Fibroblast of lung (primary cell): Measurements from ENCODE around the gene TMEM33. TPM values are rescaled to one million over a fixed set of nuclear protein-coding genes. Genes with fewer than 3 reads are reported as not detected.
A peak's percentile ranks its signal among the peaks of the same experiment; 100 is the strongest.

ENCODE experiments used
- DNase-seq, 2 donors: peaks; one replicate each; pipeline versions ENCODE4 v3.0.0 to v3.0.0-alpha.2; 2010; ENCODE audit warnings: low read depth in 2 of 2
- H2AFZ ChIP-seq: 2 replicates; pipeline ENCODE4 v1.5.1; 2012; ENCODE audit warnings: low read length, control low read depth, inconsistent platforms
- H3K27ac ChIP-seq: 2 replicates; pipeline ENCODE4 v1.5.1; 2011; ENCODE audit warnings: low read length, control low read depth; ENCODE audit not compliant: insufficient read depth
- H3K27me3 ChIP-seq: 2 replicates; pipeline ENCODE4 v1.5.1; 2011; ENCODE audit warnings: mild to moderate bottlenecking, low read length; ENCODE audit not compliant: control insufficient read depth, insufficient read depth
- H3K36me3 ChIP-seq: 2 replicates; pipeline ENCODE4 v1.5.1; 2011; ENCODE audit warnings: low read length; ENCODE audit not compliant: control insufficient read depth, insufficient read depth
- H3K4me1 ChIP-seq: 2 replicates; pipeline ENCODE4 v1.5.1; 2011; ENCODE audit warnings: low read length; ENCODE audit not compliant: control insufficient read depth, insufficient read depth; ENCODE audit errors: extremely low read depth
- H3K4me2 ChIP-seq: 2 replicates; pipeline ENCODE4 v1.5.1; 2011; ENCODE audit warnings: low read length, control low read depth; ENCODE audit not compliant: insufficient read depth; ENCODE audit errors: extremely low read depth
- H3K4me3 ChIP-seq, 4 experiments: fragments of 200-600 bp in 1 of 4; sonication (generic) in 1 of 4; replicated peaks in 1 of 4; 2 replicates each; pipeline ENCODE4 v1.5.1; 2011 to 2016; ENCODE audit warnings: low read length in 4 of 4, low read depth in 3 of 4, mild to moderate bottlenecking in 3 of 4, control low read depth in 2 of 4, inconsistent platforms in 1 of 4, mixed read lengths in 1 of 4; ENCODE audit not compliant: insufficient read depth in 1 of 4; ENCODE audit errors: control extremely low read depth in 1 of 4
- H3K79me2 ChIP-seq: 2 replicates; pipeline ENCODE4 v1.5.1; 2012; ENCODE audit warnings: mild to moderate bottlenecking, low read length, inconsistent platforms; ENCODE audit not compliant: control insufficient read depth, insufficient read depth
- H3K9ac ChIP-seq: 2 replicates; pipeline ENCODE4 v1.5.1; 2011; ENCODE audit warnings: mild to moderate bottlenecking, low read length, control low read depth; ENCODE audit not compliant: insufficient read depth
- H3K9me3 ChIP-seq: 2 replicates; pipeline ENCODE4 v1.5.1; 2012; ENCODE audit warnings: low read depth, low read length; ENCODE audit not compliant: control insufficient read depth, insufficient read depth
- H4K20me1 ChIP-seq: 2 replicates; pipeline ENCODE4 v1.5.1; 2011; ENCODE audit warnings: low read length; ENCODE audit not compliant: control insufficient read depth, insufficient read depth; ENCODE audit errors: extremely low read depth
- EZH2 ChIP-seq: IDR thresholded peaks from 2 replicates; pipeline ENCODE4 v1.5.1; 2012; ENCODE audit warnings: low read length, control low read depth, mild to moderate bottlenecking; ENCODE audit errors: missing control alignments
- polyA plus RNA-seq, 2 donors: library from polyadenylated mRNA; depleted of rRNA in 1 of 2; stranded (reverse) in 1 of 2; unstranded in 1 of 2; fragments of >200 nt; gene quantifications; 2 replicates each; pipeline ENCODE4 v1.2.1, GENCODE V29; 2011 to 2012; ENCODE audit warnings: missing spikeins in 1 of 2
- total RNA-seq: library from RNA; depleted of rRNA; stranded (reverse); fragments of >200 nt; gene quantifications from 2 replicates; pipeline ENCODE4 v1.2.1, GENCODE V29; 2014
- TF ChIP-seq, protein P1 (sequence below), 2 donors: IDR thresholded peaks in 1 of 2; conservative IDR thresholded peaks in 1 of 2; 1 replicate in 1 of 2; 2 replicates in 1 of 2; pipeline ENCODE4 v1.5.1; 2011 to 2012; ENCODE audit warnings: low read length in 2 of 2, control low read depth in 1 of 2, inconsistent platforms in 1 of 2, low read depth in 1 of 2, mild to moderate bottlenecking in 1 of 2

Gene TMEM33
- total and polyA plus RNA-seq, 2 donors (not counting 1 experiment from before 2014, with no cell fraction given) = 39.0 to 39.3 TPM

DNA sequence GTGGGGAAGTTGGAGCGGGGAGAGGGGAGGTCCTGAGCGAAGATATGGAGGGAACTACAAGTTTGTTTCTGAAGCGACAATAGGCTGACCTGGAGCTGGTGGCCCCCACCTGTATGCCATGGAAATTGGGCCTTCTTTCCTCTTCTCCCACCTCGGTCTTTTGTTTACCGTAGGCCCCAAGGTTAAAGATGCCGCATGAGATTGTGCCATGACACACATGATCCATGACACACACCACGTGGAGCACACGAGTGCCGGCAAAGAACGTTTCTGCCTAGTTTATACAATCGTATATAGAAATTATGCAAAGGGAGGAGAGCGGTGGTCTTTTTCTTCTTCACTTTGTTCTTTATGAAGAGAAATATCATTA is 408 bp downstream of the TMEM33 start:
- H3K4me1 ChIP-seq = peaks cover 4% of the 10 kb centered on the region
- peak overlapping the region; percentile 95 for H3K4me2 ChIP-seq
- no peaks in the 10 kb centered on the region for H4K20me1 ChIP-seq
- H3K79me2 ChIP-seq = peaks cover 30% of the 10 kb centered on the region
- H2AFZ ChIP-seq = peak overlapping the region; percentile 96
- peak overlapping the region; percentile 86 for H3K9ac ChIP-seq
- H3K4me3 ChIP-seq = peak overlapping the region; percentile 72 to 97 (median 94)
- TF ChIP-seq, protein P1, sequence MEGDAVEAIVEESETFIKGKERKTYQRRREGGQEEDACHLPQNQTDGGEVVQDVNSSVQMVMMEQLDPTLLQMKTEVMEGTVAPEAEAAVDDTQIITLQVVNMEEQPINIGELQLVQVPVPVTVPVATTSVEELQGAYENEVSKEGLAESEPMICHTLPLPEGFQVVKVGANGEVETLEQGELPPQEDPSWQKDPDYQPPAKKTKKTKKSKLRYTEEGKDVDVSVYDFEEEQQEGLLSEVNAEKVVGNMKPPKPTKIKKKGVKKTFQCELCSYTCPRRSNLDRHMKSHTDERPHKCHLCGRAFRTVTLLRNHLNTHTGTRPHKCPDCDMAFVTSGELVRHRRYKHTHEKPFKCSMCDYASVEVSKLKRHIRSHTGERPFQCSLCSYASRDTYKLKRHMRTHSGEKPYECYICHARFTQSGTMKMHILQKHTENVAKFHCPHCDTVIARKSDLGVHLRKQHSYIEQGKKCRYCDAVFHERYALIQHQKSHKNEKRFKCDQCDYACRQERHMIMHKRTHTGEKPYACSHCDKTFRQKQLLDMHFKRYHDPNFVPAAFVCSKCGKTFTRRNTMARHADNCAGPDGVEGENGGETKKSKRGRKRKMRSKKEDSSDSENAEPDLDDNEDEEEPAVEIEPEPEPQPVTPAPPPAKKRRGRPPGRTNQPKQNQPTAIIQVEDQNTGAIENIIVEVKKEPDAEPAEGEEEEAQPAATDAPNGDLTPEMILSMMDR (conservative IDR thresholded peaks at IDR 0.05 in 1 of 2, IDR thresholded peaks at IDR 0.05 in 1 of 2; ENCODE audit: low read depth in 1 of 2, low read length in 2 of 2) = no peak
- no peak for TF ChIP-seq EZH2
- peak overlapping the region; percentile 81 for H3K27ac ChIP-seq
- peak in 1 of 2 donors; percentile 24 for DNase-seq
- H3K9me3 ChIP-seq = no peaks in the 10 kb centered on the region
- no peaks in the 10 kb centered on the region for H3K36me3 ChIP-seq
- no peaks in the 10 kb centered on the region for H3K27me3 ChIP-seq

DNA sequence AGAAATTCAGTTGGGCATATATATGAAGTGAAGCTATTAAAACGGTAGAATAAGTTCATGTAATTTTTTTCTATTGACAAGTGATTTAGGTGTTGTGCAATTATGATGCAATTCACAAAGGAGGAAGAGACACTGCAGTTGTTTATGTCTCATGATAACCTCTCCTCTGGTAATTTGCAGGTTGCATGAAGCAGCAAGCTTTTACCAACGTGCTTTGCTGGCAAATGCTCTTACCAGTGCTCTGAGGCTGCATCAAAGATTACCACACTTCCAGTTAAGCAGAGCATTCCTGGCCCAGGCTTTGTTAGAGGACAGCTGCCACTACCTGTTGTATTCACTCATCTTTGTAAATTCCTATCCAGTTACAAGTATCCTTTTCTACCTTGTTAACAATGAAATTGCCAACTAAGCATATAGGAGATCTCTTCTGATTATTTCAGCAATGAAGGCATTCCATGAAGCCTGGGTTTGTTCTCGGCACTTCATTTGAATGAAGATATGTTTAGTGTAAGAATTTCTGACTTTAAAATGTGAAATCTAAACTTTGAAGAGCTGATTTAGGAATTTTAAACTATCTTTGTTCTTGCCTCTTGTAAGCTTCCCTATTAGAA is 3.9 kb downstream of the TMEM33 start:
- peaks cover 30% of the 10 kb centered on the region for H3K79me2 ChIP-seq
- H3K27ac ChIP-seq = no peak overlapping the region
- H3K4me2 ChIP-seq = no peak overlapping the region
- peak in 1 of 2 donors; percentile 39 for DNase-seq
- H3K27me3 ChIP-seq = no peaks in the 10 kb centered on the region
- TF ChIP-seq EZH2 = no peak
- TF ChIP-seq, protein P1 (conservative IDR thresholded peaks at IDR 0.05 in 1 of 2, IDR thresholded peaks at IDR 0.05 in 1 of 2; ENCODE audit: low read depth in 1 of 2, low read length in 2 of 2) = no peak
- H4K20me1 ChIP-seq = no peaks in the 10 kb centered on the region
- H3K9ac ChIP-seq = no peak overlapping the region
- H3K4me3 ChIP-seq = no peak overlapping the region
- no peaks in the 10 kb centered on the region for H3K36me3 ChIP-seq
- H3K4me1 ChIP-seq = peaks cover 4% of the 10 kb centered on the region
- H3K9me3 ChIP-seq = no peaks in the 10 kb centered on the region
- no peak overlapping the region for H2AFZ ChIP-seq

DNA sequence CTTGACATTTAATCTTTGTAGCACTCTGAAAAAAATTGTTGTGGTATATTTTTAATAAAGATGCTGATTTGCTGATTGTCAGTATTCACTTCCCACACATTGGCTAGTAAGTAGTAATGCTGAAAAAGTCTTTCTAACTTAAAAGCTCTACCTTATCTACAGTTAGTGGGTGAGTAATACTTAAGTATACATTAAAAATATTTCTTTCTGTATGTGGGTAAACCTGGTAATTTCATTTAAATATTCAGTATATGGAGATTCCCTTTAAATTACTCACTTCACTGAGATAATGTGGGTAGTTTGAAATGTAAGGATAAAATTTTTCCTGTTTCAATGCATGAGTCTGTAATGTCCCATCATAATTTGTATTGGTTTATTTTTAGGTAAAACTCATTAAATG is 5.6 kb downstream of the TMEM33 start:
- Histone ChIP-seq H3K4me3 (no peak overlapping the region), H3K4me1 (peaks cover 4% of the 10 kb centered on the region), H3K27me3 (no peaks in the 10 kb centered on the region), H3K27ac (no peak overlapping the region), H3K36me3 (no peaks in the 10 kb centered on the region), H3K9me3 (no peaks in the 10 kb centered on the region), H4K20me1 (no peaks in the 10 kb centered on the region), H3K9ac (no peak overlapping the region), H2AFZ (no peak overlapping the region), H3K4me2 (no peak overlapping the region), H3K79me2 (peaks cover 22% of the 10 kb centered on the region)
- DNase-seq = no peak
- TF ChIP-seq EZH2 = no peak
- TF ChIP-seq, protein P1 (conservative IDR thresholded peaks at IDR 0.05 in 1 of 2, IDR thresholded peaks at IDR 0.05 in 1 of 2; ENCODE audit: low read depth in 1 of 2, low read length in 2 of 2) = no peak
